Osteocyte (in vitro differentiated cells): Measurements from ENCODE around the gene DCAF5. TPM values are rescaled to one million over a fixed set of nuclear protein-coding genes. Genes with fewer than 3 reads are reported as not detected.
A peak's percentile ranks its signal among the peaks of the same experiment; 100 is the strongest.

Source experiments
- DNase-seq: peaks from one replicate; pipeline ENCODE4 v3.0.0; 2021; ENCODE audit warnings: mixed read lengths; ENCODE audit not compliant: unreplicated experiment; ENCODE audit errors: extremely low spot score
- H3K27ac Mint-ChIP-seq: one replicate; pipeline ENCODE4 v1.8.0; 2021; ENCODE audit warnings: mild to moderate bottlenecking, mixed read lengths; ENCODE audit not compliant: unreplicated experiment
- H3K27me3 Mint-ChIP-seq: one replicate; pipeline ENCODE4 v1.8.0; 2021; ENCODE audit warnings: mixed read lengths; ENCODE audit not compliant: unreplicated experiment
- H3K36me3 Mint-ChIP-seq: one replicate; pipeline ENCODE4 v1.8.0; 2021; ENCODE audit warnings: mixed read lengths; ENCODE audit not compliant: unreplicated experiment
- H3K4me1 Mint-ChIP-seq: one replicate; pipeline ENCODE4 v1.8.0; 2021; ENCODE audit warnings: mixed read lengths; ENCODE audit not compliant: unreplicated experiment
- H3K4me3 Mint-ChIP-seq: one replicate; pipeline ENCODE4 v1.8.0; 2021; ENCODE audit warnings: mild to moderate bottlenecking, moderate library complexity, mixed read lengths; ENCODE audit not compliant: unreplicated experiment
- H3K9me3 Mint-ChIP-seq: one replicate; pipeline ENCODE4 v1.8.0; 2021; ENCODE audit warnings: mixed read lengths; ENCODE audit not compliant: unreplicated experiment
- CTCF ChIP-seq: fragments of 200-600 bp; sonication (generic); IDR thresholded peaks from 2 replicates; pipeline ENCODE4 v1.5.0; 2021; ENCODE audit warnings: antibody characterized with exemption, mild to moderate bottlenecking, moderate library complexity
- total RNA-seq: library from RNA; stranded (reverse); gene quantifications from 2 replicates; pipeline ENCODE4 v1.2.1, GENCODE V29; 2021

DCAF5 gene
- total RNA-seq, 1 donor from 2014 or later: 56.1 TPM

DNA sequence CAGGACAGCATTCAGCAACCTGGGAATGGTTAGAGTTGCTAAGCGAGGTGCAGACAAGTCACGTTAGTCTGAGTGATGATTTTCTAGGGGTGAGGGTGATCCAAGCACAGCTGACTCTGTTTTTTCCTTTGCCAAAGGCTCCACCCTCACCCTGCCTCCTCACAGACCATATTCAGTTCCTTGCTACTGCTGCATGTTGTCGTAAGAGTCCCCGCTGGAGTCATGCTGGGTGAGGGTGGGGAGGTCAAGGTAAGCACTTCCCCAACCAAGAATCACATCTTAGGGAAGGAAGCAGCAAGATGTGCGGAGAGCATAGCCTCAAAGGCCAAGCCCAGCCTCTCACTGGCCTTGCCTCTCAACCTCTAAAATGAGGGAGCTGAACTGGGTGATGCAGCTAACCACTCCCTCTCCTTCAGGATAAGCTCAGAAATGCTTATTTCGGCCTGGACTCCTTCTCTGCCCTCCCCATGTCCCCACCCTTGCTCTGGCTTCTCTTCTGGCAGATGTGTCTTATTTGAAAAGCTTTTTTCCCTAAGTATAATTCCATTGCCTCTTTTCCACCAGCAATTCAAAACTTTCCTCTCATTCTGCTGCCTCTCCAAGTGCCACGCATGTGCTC, 107.0 kb downstream of the DCAF5 start:
- H3K4me3 Mint-ChIP-seq: no peak overlapping the region

DNA sequence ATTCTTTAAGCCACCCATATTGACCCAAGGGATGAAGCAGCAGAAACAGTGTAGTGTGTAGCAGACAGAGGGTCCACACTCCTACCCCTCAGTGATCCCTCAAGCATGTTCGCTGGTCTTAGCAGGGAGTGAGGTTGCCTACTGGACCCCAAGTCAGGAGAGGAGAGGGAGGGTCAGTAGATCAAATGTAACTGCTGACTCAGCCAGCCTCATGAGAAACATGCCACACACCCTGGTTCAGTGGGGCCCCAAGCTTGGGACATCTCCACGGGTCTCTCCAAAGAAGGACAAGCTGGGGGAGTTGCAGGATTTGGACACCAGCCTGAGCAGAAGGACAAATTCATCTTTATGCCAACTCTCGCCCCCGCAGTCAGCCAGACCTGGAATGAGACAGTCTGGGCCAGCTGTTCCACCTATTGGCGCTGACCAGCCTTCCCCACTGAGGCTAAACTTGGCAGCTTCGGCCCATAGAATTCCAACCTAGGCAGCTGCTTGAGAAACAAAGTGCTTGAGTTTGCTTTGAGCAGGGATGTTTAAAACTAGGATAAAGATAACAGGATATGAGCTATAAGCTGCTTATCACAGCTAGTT, 107.9 kb downstream of the DCAF5 start:
- H3K9me3 Mint-ChIP-seq: no peaks in the 10 kb centered on the region
- no peak for TF ChIP-seq CTCF
- peaks cover 3% of the 10 kb centered on the region for H3K36me3 Mint-ChIP-seq
- no peak for DNase-seq
- no peak overlapping the region for H3K4me3 Mint-ChIP-seq
- H3K4me1 Mint-ChIP-seq: peaks cover 45% of the 10 kb centered on the region
- no peak overlapping the region for H3K27ac Mint-ChIP-seq
- H3K27me3 Mint-ChIP-seq: no peaks in the 10 kb centered on the region

More for the DNA sequence above, 107.0 kb downstream of the DCAF5 start:
- Mint-ChIP-seq H3K9me3 (no peaks in the 10 kb centered on the region), H3K27me3 (no peaks in the 10 kb centered on the region), H3K27ac (peak overlapping the region; percentile 72), H3K4me1 (peaks cover 54% of the 10 kb centered on the region), H3K36me3 (peaks cover 3% of the 10 kb centered on the region)
- no peak for TF ChIP-seq CTCF
- no peak for DNase-seq

- peaks cover 40% of the 10 kb centered on the region for H3K4me1 Mint-ChIP-seq
Measured at GRCh38 chr14:69044296-69044695, 108.6 kb downstream of the DCAF5 start.

GRCh38 chr14:69043596-69044260, 109.2 kb downstream of the DCAF5 start:
- H3K4me1 Mint-ChIP-seq: peaks cover 46% of the 10 kb centered on the region
- no peaks in the 10 kb centered on the region for H3K9me3 Mint-ChIP-seq
- TF ChIP-seq CTCF: no peak
- peak overlapping the region; percentile 27 for H3K27ac Mint-ChIP-seq
- peaks cover 3% of the 10 kb centered on the region for H3K36me3 Mint-ChIP-seq
- H3K4me3 Mint-ChIP-seq: no peak overlapping the region
- no peak for DNase-seq
- H3K27me3 Mint-ChIP-seq: no peaks in the 10 kb centered on the region

More at GRCh38 chr14:69044296-69044695, 108.6 kb downstream of the DCAF5 start:
- H3K27me3 Mint-ChIP-seq: no peaks in the 10 kb centered on the region
- no peak for TF ChIP-seq CTCF
- H3K36me3 Mint-ChIP-seq: peaks cover 3% of the 10 kb centered on the region
- no peak overlapping the region for H3K4me3 Mint-ChIP-seq
- H3K27ac Mint-ChIP-seq: no peak overlapping the region
- H3K9me3 Mint-ChIP-seq: no peaks in the 10 kb centered on the region
- no peak for DNase-seq

GRCh38 chr14:69042787-69043444, 110.0 kb downstream of the DCAF5 start:
- no peak for DNase-seq
- Mint-ChIP-seq H3K9me3 (no peaks in the 10 kb centered on the region), H3K4me3 (no peak overlapping the region), H3K27me3 (no peaks in the 10 kb centered on the region), H3K27ac (no peak overlapping the region), H3K36me3 (no peaks in the 10 kb centered on the region), H3K4me1 (peaks cover 46% of the 10 kb centered on the region)
- TF ChIP-seq CTCF: no peak
